ENCODE measurements around the gene OAT. TPM values are rescaled to one million over a fixed set of nuclear protein-coding genes. Genes with fewer than 3 reads are reported as not detected.

OAT gene
- polyA plus RNA-seq, 2 of the 4 experiments (the other 2 are of a cell fraction), result 81.3 to 97.6 TPM

GRCh38 chr10:124455441-124455840, 36.7 kb upstream of the OAT start:
- 40% methylated on average over 7 of the region's 7 CpGs for WGBS (ENCODE audit: missing lambda C conversion rate)
- Histone ChIP-seq H3K27ac (no peak overlapping the region), H3K4me3 (no peak overlapping the region), H3K4me1 (no peaks in the 10 kb centered on the region; the same call in 2 of the 3 replicates), H3K4me2 (no peak overlapping the region), H3K9me3 (no peaks in the 10 kb centered on the region)
- DNase-seq (ENCODE audit: low read depth in 1 of 2, low spot score in 1 of 2) (no peak), FAIRE-seq (no peak), ATAC-seq (no peak)
- CTCF ChIA-PET, result interaction anchor here (1.3 kb wide), 2 partner anchors 12 to 37 kb away, joined by 3 to 4 read pairs; partner anchors contain the start of gene OAT
- POLR2A ChIA-PET, result no interaction called here
- TF ChIP-seq NPAS2 (CRISPR knock-in tag; IDR thresholded peaks at IDR 0.05; ENCODE audit: borderline replicate concordance) (no peak), TFCP2L1 (CRISPR knock-in tag; IDR thresholded peaks at IDR 0.05) (no peak), EHF (CRISPR knock-in tag; IDR thresholded peaks at IDR 0.05) (no peak), KDM5A (IDR thresholded peaks at IDR 0.05) (no peak), HOXB13 (CRISPR knock-in tag; IDR thresholded peaks at IDR 0.05; ENCODE audit: low read depth) (no peak), NR3C1 (IDR thresholded peaks at IDR 0.05) (no peak), PHF8 (IDR thresholded peaks at IDR 0.05; ENCODE audit: borderline replicate concordance, low read depth) (no peak), CEBPB (IDR thresholded peaks at IDR 0.05) (no peak)

DNA sequence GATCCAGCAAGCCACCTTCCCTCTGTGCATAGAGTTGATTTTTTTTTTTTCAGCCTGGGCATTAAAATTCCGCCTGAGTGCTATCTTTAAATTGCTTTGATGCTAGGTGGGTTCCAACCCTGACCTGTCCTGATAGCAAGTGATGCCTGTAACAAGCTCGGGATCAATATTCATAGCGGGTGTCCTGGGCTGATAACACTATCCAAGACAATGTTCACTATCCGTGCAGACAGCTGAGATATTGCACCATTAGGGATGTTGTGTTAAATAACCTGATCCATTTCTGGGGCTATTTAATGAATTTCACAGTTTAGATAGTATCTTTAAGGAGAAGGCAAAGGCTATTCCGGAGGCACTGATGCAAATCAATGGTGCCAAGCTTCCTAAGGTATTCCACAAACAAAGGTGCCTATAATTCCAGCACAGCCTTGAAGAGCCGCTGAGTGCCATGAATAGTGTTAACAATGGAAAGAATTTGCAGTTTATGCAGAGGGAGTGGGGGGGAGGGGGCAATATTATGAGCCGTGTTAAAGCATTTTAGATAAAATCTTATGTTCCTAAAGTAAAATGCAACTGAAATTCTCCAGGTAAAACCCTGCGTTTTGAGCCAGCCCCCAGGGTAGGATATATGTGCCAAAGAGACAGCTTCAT, 35.4 kb upstream of the OAT start:
- ChIA-PET POLR2A (no interaction called here), CTCF (interaction anchor here (1.0 to 1.3 kb wide), 3 partner anchors 11 to 291 kb away, joined by 3 to 4 read pairs (median 3); no protein-coding TSS in a partner anchor)
- TF ChIP-seq RCOR1 (IDR thresholded peaks at IDR 0.05; ENCODE audit: low read depth, low read length) (no peak), CEBPB (IDR thresholded peaks at IDR 0.05) (no peak), RFX5 (IDR thresholded peaks at IDR 0.05) (no peak), MAX (IDR thresholded peaks at IDR 0.05) (no peak), HOXA7 (CRISPR knock-in tag; IDR thresholded peaks at IDR 0.05) (no peak), POLR2AphosphoS2 (conservative IDR thresholded peaks at IDR 0.05; ENCODE audit: low read length) (no peak)
- TF ChIP-seq, protein P1, sequence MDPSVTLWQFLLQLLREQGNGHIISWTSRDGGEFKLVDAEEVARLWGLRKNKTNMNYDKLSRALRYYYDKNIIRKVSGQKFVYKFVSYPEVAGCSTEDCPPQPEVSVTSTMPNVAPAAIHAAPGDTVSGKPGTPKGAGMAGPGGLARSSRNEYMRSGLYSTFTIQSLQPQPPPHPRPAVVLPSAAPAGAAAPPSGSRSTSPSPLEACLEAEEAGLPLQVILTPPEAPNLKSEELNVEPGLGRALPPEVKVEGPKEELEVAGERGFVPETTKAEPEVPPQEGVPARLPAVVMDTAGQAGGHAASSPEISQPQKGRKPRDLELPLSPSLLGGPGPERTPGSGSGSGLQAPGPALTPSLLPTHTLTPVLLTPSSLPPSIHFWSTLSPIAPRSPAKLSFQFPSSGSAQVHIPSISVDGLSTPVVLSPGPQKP (IDR thresholded peaks at IDR 0.05; ENCODE audit: low read depth, low read length), result no peak
- no peak overlapping the region for H3K4me2 ChIP-seq
- H3K4me3 ChIP-seq, result no peak overlapping the region
- 39% methylated on average over 8 of the region's 8 CpGs for WGBS (ENCODE audit: missing lambda C conversion rate)
- H3K4me1 ChIP-seq, result peaks cover 7% of the 10 kb centered on the region
- FAIRE-seq (no peak), ATAC-seq (no peak), DNase-seq (ENCODE audit: low read depth in 1 of 2, low spot score in 1 of 2) (no peak)
- H3K27ac ChIP-seq, result no peak overlapping the region
- H3K9me3 ChIP-seq, result no peaks in the 10 kb centered on the region

DNA sequence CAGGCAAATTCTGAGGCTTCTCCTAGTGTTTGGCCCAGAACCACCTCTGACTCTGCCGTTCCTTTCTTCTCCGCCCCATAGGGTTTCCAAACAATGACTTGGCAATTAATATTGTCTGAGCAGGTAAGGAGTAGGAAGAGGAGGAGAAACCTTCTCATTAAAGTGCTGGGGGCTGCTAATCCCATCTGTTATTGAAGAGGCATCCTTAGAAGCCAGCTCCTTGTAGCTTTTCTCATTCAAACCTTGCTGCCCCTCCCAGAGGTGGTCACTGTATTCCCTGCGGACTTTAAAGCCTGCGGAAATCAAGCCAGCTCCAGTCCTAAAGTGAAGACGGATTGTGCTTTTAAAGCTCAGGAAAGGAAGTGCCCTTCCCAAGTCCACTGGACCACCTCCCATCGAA, 32.6 kb upstream of the OAT start:
- H3K4me1 ChIP-seq, result peaks cover 14% of the 10 kb centered on the region
- ATAC-seq, result no peak
- TF ChIP-seq MAFK (IDR thresholded peaks at IDR 0.05; ENCODE audit: partially characterized antibody), result peak; percentile 45
- TF ChIP-seq ZC3H11A (IDR thresholded peaks at IDR 0.05), result no peak
- 77% methylated on average over 6 of the region's 6 CpGs for WGBS (ENCODE audit: missing lambda C conversion rate)
- no peak for FAIRE-seq
- no peaks in the 10 kb centered on the region for H3K9me3 ChIP-seq
- CTCF ChIA-PET, result interaction anchor here (1.1 kb wide), 1 partner anchor 9 kb away, joined by 3 read pairs; no protein-coding TSS in a partner anchor
- no peak overlapping the region for H3K4me2 ChIP-seq
- H3K27ac ChIP-seq, result no peak overlapping the region
- DNase-seq (ENCODE audit: low read depth in 1 of 2, low spot score in 1 of 2), result no peak
- POLR2A ChIA-PET, result interaction anchor here (0.7 kb wide), 1 partner anchor 1355 kb away, joined by 4 read pairs; no protein-coding TSS in a partner anchor
- no peak overlapping the region for H3K4me3 ChIP-seq

GRCh38 chr10:124450783-124451057, 32.0 kb upstream of the OAT start:
- no peak overlapping the region for H3K4me3 ChIP-seq
- CTCF ChIA-PET, result interaction anchor here (1.1 kb wide), 1 partner anchor 10 kb away, joined by 3 read pairs; no protein-coding TSS in a partner anchor
- FAIRE-seq, result no peak
- DNase-seq (ENCODE audit: low read depth in 1 of 2, low spot score in 1 of 2), result no peak
- TF ChIP-seq MAZ (IDR thresholded peaks at IDR 0.05; ENCODE audit: borderline replicate concordance, low read depth, low read length) (no peak), MAX (IDR thresholded peaks at IDR 0.05) (no peak), FOSL2 (IDR thresholded peaks at IDR 0.05) (no peak), FOSL2 (CRISPR knock-in tag; IDR thresholded peaks at IDR 0.05) (no peak)
- H3K4me2 ChIP-seq, result peak overlapping the region; percentile 98; the same call in 1 of the 3 replicates
- no peaks in the 10 kb centered on the region for H3K9me3 ChIP-seq
- ATAC-seq, result no peak
- 54% methylated on average over 5 of the region's 5 CpGs for WGBS (ENCODE audit: missing lambda C conversion rate)
- peaks cover 14% of the 10 kb centered on the region for H3K4me1 ChIP-seq
- no peak overlapping the region for H3K27ac ChIP-seq
- POLR2A ChIA-PET, result interaction anchor here (0.6 kb wide), 1 partner anchor 10 kb away, joined by 8 read pairs; no protein-coding TSS in a partner anchor

Data from A549 (cell line).